HUDEP-2 (cell line): ENCODE data around the gene TYMS.

Experiments used
- DNase-seq, 76 experiments: peaks; one replicate each; lab custom pipeline; 2025; ENCODE audit not compliant: unreplicated experiment in 76 of 76; lab: John Stamatoyannopoulos, UW

The TYMS gene

GRCh38 chr18:644395-645004 is 13.0 kb upstream of the TYMS start:
- DNase-seq = no peak

- DNase-seq = no peak
These were observed 10.1 kb upstream of the TYMS start for GRCh38 chr18:647304-647703.

GRCh38 chr18:649341-649740 is 8.1 kb upstream of the TYMS start:
- DNase-seq = no peak

GRCh38 chr18:650428-650858 is 7.0 kb upstream of the TYMS start:
- DNase-seq = peak in 37 of 76 experiments; percentile 0 to 75 (median 22)

- no peak for DNase-seq
These were observed 5.3 kb upstream of the TYMS start for GRCh38 chr18:652131-652530.

GRCh38 chr18:653512-653911 is 3.9 kb upstream of the TYMS start:
- DNase-seq = no peak

- no peak for DNase-seq
These were observed 2.9 kb upstream of the TYMS start for GRCh38 chr18:654601-655000.

- DNase-seq = no peak
These were observed 2.0 kb upstream of the TYMS start for GRCh38 chr18:655445-655844.

- DNase-seq = peak in 74 of 76 experiments; percentile 9 to 95 (median 69)
These were observed 821 bp downstream of the TYMS start for GRCh38 chr18:658001-658946.

- peak in 1 of 76 experiments; percentile 3 for DNase-seq
These were observed 1.6 kb downstream of the TYMS start for GRCh38 chr18:658947-659533.

GRCh38 chr18:659597-659996 is 2.1 kb downstream of the TYMS start:
- no peak for DNase-seq

- DNase-seq = peak in 1 of 76 experiments; percentile 9
These were observed 4.7 kb downstream of the TYMS start for GRCh38 chr18:662197-662596.

- DNase-seq = peak in 6 of 76 experiments; percentile 3 to 29 (median 13)
These were observed 8.7 kb downstream of the TYMS start for GRCh38 chr18:666177-666576.

GRCh38 chr18:666628-667027 is 9.2 kb downstream of the TYMS start:
- no peak for DNase-seq

- no peak for DNase-seq
These were observed 10.8 kb downstream of the TYMS start for GRCh38 chr18:668260-668659.

- DNase-seq = no peak
These were observed 11.6 kb downstream of the TYMS start for GRCh38 chr18:669077-669476.

GRCh38 chr18:670522-670921 is 13.1 kb downstream of the TYMS start:
- no peak for DNase-seq

- DNase-seq = no peak
These were observed 14.0 kb downstream of the TYMS start for GRCh38 chr18:671405-671804.

GRCh38 chr18:673317-673716 is 15.9 kb downstream of the TYMS start:
- no peak for DNase-seq

GRCh38 chr18:673769-674168 is 16.3 kb downstream of the TYMS start:
- DNase-seq = no peak

- no peak for DNase-seq
These were observed 17.9 kb downstream of the TYMS start for GRCh38 chr18:675307-675706.

GRCh38 chr18:676069-676468 is 18.6 kb downstream of the TYMS start:
- peak in 1 of 76 experiments; percentile 3 for DNase-seq
